NCI-H1436 treated with DMSO at 0.1 percent for 48 hours (cell line): Measurements from ENCODE around the gene SND1.

ENCODE experiments used
- DNase-seq: peaks from one replicate; lab custom pipeline; 2025; lab: John Stamatoyannopoulos, UW

SND1 gene

GRCh38 chr7:127683776-127684681 lies 32.0 kb downstream of the SND1 start:
- DNase-seq, result no peak

GRCh38 chr7:127689194-127689772 lies 37.3 kb downstream of the SND1 start:
- DNase-seq, result no peak

GRCh38 chr7:127690337-127690736 lies 38.3 kb downstream of the SND1 start:
- no peak for DNase-seq

GRCh38 chr7:127690806-127691205 lies 38.8 kb downstream of the SND1 start:
- no peak for DNase-seq

- no peak for DNase-seq
These were observed 40.2 kb downstream of the SND1 start for GRCh38 chr7:127692200-127692599.

- DNase-seq, result no peak
These were observed 47.9 kb downstream of the SND1 start for GRCh38 chr7:127699853-127700252.

GRCh38 chr7:127702052-127702652 lies 50.2 kb downstream of the SND1 start:
- no peak for DNase-seq

GRCh38 chr7:127702938-127703337 lies 50.9 kb downstream of the SND1 start:
- no peak for DNase-seq

- DNase-seq, result no peak
These were observed 52.2 kb downstream of the SND1 start for GRCh38 chr7:127704211-127704610.

- DNase-seq, result no peak
These were observed 53.5 kb downstream of the SND1 start for GRCh38 chr7:127705461-127705959.

GRCh38 chr7:127706766-127707165 lies 54.8 kb downstream of the SND1 start:
- DNase-seq, result no peak

GRCh38 chr7:127708201-127708600 lies 56.2 kb downstream of the SND1 start:
- DNase-seq, result no peak

- DNase-seq, result no peak
These were observed 56.8 kb downstream of the SND1 start for GRCh38 chr7:127708788-127709187.

GRCh38 chr7:127710635-127711034 lies 58.6 kb downstream of the SND1 start:
- no peak for DNase-seq

- DNase-seq, result no peak
These were observed 59.9 kb downstream of the SND1 start for GRCh38 chr7:127711872-127712271.

GRCh38 chr7:127713006-127713405 lies 61.0 kb downstream of the SND1 start:
- DNase-seq, result no peak

GRCh38 chr7:127713758-127714157 lies 61.8 kb downstream of the SND1 start:
- no peak for DNase-seq

GRCh38 chr7:127715272-127715671 lies 63.3 kb downstream of the SND1 start:
- DNase-seq, result no peak

GRCh38 chr7:127715901-127716300 lies 63.9 kb downstream of the SND1 start:
- DNase-seq, result no peak

GRCh38 chr7:127717502-127718339 lies 65.7 kb downstream of the SND1 start:
- DNase-seq, result no peak

- no peak for DNase-seq
These were observed 66.3 kb downstream of the SND1 start for GRCh38 chr7:127718340-127718679.

- no peak for DNase-seq
These were observed 74.5 kb downstream of the SND1 start for GRCh38 chr7:127726476-127726875.
